ENCODE measurements around the gene ITPR2. TPM values are rescaled to one million over a fixed set of nuclear protein-coding genes. Genes with fewer than 3 reads are reported as not detected.

ITPR2 gene
- total and polyA plus RNA-seq, 2 of the 13 experiments (the other 11 are each of a cell fraction or from before 2014, with no cell fraction given): 31.9 to 81.9 TPM

DNA sequence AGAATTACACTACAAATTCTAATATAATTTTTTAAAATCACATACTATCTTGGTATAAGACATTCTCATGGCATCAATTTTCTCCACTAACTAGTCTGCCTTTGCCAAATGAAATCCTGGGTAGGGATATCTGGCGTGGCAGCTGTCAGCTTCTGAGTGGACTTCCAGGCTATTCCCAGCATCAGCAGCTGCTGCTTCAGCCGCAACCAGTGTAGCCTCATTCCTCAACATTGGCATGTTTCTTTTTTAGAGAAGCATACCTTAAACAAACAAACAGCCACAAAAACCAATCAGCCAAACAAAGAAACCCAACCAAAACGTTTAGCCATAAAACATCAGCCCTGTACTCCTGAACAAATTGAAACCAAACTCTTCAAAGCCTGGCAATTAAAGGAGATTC is 401.8 kb downstream of the ITPR2 start:
- H3K27ac ChIP-seq (ENCODE audit: extremely low read length, insufficient read depth, low read length): no peak overlapping the region
- CTCF ChIA-PET (ENCODE audit: low intra/inter-chr PET ratio, low total read pairs): no interaction called here

More for the DNA sequence above, 401.8 kb downstream of the ITPR2 start:
- Histone ChIP-seq H3K9me3 (ENCODE audit: low read length) (no peaks in the 10 kb centered on the region), H3K27me3 (ENCODE audit: control insufficient read depth in 1 of 2, insufficient read depth in 2 of 2, low read length in 2 of 2) (no peaks in the 10 kb centered on the region; a peak in 1 of 5 replicates), H3K4me3 (replicated peaks in 1 of 3; ENCODE audit: insufficient read depth in 1 of 3, low read depth in 2 of 3, low read length in 3 of 3) (no peak overlapping the region), H4K20me1 (ENCODE audit: insufficient read depth, low read length) (peaks cover 18% of the 10 kb centered on the region), H3K4me1 (ENCODE audit: insufficient read depth, low read length) (peaks cover 23% of the 10 kb centered on the region), H3K79me2 (ENCODE audit: insufficient read depth, low read length) (no peaks in the 10 kb centered on the region), H2AFZ (ENCODE audit: low read length) (no peak overlapping the region), H3K4me2 (ENCODE audit: low read depth, low read length) (no peak overlapping the region), H3K36me3 (replicated peaks in 1 of 2; ENCODE audit: control insufficient read depth in 1 of 2, insufficient read depth in 2 of 2, low read length in 2 of 2) (peaks cover 7 to 14% of the 10 kb centered on the region in 2 experiments), H3K9ac (ENCODE audit: insufficient read depth, low read depth, low read length) (no peak overlapping the region)
- FAIRE-seq (no peak), ATAC-seq (no peak), DNase-seq (ENCODE audit: low spot score) (no peak)
- POLR2A ChIA-PET: no interaction called here
- in situ Hi-C loops (cut with HindIII; ENCODE audit: extremely low pct_ligation_motif_present, low pct_unique_long_range_greater_than_20kb) (no loop called here), intact Hi-C loops (cut with micrococcal nuclease; ENCODE audit: unreplicated experiment) (no loop called here)
- 39% methylated on average over 3 of the region's 3 CpGs for WGBS (ENCODE audit: low lambda C conversion rate)
- TF ChIP-seq ZNF260 (CRISPR knock-in tag; IDR thresholded peaks at IDR 0.05; ENCODE audit: borderline replicate concordance, low read depth) (no peak), TBX3 (IDR thresholded peaks at IDR 0.05; ENCODE audit: borderline replicate concordance) (no peak), ZNF138 (CRISPR knock-in tag; IDR thresholded peaks at IDR 0.05; ENCODE audit: low read depth) (no peak), DPF2 (CRISPR knock-in tag; IDR thresholded peaks at IDR 0.05; ENCODE audit: borderline replicate concordance, low read depth) (no peak), ARNTL (CRISPR knock-in tag; IDR thresholded peaks at IDR 0.05) (no peak), NFRKB (IDR thresholded peaks at IDR 0.05) (no peak), ZNF101 (CRISPR knock-in tag; IDR thresholded peaks at IDR 0.05; ENCODE audit: borderline replicate concordance, low read depth) (no peak), SALL2 (CRISPR knock-in tag; IDR thresholded peaks at IDR 0.05) (no peak), NR2F1 (CRISPR knock-in tag; IDR thresholded peaks at IDR 0.05) (no peak), RFXANK (CRISPR knock-in tag; IDR thresholded peaks at IDR 0.05) (no peak), GZF1 (CRISPR knock-in tag; IDR thresholded peaks at IDR 0.05) (no peak), ZFP41 (CRISPR knock-in tag; IDR thresholded peaks at IDR 0.05; ENCODE audit: borderline replicate concordance) (no peak), MXD4 (CRISPR knock-in tag; IDR thresholded peaks at IDR 0.05) (no peak), KAT2B (IDR thresholded peaks at IDR 0.05; ENCODE audit: borderline replicate concordance, low read depth, low read length) (no peak)
- TF ChIP-seq, protein P1, sequence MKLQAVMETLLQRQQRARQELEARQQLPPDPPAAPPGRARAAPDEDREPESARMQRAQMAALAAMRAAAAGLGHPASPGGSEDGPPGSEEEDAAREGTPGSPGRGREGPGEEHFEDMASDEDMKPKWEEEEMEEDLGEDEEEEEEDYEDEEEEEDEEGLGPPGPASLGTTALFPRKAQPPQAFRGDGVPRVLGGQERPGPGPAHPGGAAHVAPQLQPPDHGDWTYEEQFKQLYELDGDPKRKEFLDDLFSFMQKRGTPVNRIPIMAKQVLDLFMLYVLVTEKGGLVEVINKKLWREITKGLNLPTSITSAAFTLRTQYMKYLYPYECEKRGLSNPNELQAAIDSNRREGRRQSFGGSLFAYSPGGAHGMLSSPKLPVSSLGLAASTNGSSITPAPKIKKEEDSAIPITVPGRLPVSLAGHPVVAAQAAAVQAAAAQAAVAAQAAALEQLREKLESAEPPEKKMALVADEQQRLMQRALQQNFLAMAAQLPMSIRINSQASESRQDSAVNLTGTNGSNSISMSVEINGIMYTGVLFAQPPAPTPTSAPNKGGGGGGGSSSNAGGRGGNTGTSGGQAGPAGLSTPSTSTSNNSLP (IDR thresholded peaks at IDR 0.05; ENCODE audit: low read depth, low read length): no peak
- TF ChIP-seq, protein P2, sequence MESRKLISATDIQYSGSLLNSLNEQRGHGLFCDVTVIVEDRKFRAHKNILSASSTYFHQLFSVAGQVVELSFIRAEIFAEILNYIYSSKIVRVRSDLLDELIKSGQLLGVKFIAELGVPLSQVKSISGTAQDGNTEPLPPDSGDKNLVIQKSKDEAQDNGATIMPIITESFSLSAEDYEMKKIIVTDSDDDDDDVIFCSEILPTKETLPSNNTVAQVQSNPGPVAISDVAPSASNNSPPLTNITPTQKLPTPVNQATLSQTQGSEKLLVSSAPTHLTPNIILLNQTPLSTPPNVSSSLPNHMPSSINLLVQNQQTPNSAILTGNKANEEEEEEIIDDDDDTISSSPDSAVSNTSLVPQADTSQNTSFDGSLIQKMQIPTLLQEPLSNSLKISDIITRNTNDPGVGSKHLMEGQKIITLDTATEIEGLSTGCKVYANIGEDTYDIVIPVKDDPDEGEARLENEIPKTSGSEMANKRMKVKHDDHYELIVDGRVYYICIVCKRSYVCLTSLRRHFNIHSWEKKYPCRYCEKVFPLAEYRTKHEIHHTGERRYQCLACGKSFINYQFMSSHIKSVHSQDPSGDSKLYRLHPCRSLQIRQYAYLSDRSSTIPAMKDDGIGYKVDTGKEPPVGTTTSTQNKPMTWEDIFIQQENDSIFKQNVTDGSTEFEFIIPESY (CRISPR knock-in tag; IDR thresholded peaks at IDR 0.05): no peak
- TF ChIP-seq, protein P3, sequence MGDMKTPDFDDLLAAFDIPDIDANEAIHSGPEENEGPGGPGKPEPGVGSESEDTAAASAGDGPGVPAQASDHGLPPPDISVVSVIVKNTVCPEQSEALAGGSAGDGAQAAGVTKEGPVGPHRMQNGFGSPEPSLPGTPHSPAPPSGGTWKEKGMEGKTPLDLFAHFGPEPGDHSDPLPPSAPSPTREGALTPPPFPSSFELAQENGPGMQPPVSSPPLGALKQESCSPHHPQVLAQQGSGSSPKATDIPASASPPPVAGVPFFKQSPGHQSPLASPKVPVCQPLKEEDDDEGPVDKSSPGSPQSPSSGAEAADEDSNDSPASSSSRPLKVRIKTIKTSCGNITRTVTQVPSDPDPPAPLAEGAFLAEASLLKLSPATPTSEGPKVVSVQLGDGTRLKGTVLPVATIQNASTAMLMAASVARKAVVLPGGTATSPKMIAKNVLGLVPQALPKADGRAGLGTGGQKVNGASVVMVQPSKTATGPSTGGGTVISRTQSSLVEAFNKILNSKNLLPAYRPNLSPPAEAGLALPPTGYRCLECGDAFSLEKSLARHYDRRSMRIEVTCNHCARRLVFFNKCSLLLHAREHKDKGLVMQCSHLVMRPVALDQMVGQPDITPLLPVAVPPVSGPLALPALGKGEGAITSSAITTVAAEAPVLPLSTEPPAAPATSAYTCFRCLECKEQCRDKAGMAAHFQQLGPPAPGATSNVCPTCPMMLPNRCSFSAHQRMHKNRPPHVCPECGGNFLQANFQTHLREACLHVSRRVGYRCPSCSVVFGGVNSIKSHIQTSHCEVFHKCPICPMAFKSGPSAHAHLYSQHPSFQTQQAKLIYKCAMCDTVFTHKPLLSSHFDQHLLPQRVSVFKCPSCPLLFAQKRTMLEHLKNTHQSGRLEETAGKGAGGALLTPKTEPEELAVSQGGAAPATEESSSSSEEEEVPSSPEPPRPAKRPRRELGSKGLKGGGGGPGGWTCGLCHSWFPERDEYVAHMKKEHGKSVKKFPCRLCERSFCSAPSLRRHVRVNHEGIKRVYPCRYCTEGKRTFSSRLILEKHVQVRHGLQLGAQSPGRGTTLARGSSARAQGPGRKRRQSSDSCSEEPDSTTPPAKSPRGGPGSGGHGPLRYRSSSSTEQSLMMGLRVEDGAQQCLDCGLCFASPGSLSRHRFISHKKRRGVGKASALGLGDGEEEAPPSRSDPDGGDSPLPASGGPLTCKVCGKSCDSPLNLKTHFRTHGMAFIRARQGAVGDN (CRISPR knock-in tag; IDR thresholded peaks at IDR 0.05): no peak
- no TSS peak for BruUV-seq (replicated peaks)
